OCI-LY1 (cell line): ENCODE data around the gene TMED10.

ENCODE experiments used
- H2AFZ ChIP-seq: fragments of 200-600 bp; sonication (generic), shearing (Covaris generic); 2 replicates; pipeline ENCODE4 v1.6.0; 2014; ENCODE audit warnings: antibody characterized with exemption, mild to moderate bottlenecking, low read length
- H3F3A ChIP-seq: fragments of 200-600 bp; sonication (generic), shearing (Covaris generic); 2 replicates; pipeline ENCODE4 v1.6.0; 2014; ENCODE audit warnings: mild to moderate bottlenecking, antibody characterized with exemption, low read length, moderate library complexity; ENCODE audit not compliant: insufficient read depth
- H3K27ac ChIP-seq: fragments of 200-600 bp; sonication (generic); 2 replicates; pipeline ENCODE4 v1.5.1; 2014; ENCODE audit warnings: low read length, mixed run types, mild to moderate bottlenecking, low read depth; ENCODE audit not compliant: poor library complexity, severe bottlenecking
- H3K27me3 ChIP-seq: fragments of 200-600 bp; sonication (generic); 2 replicates; pipeline ENCODE4 v1.6.0; 2014; ENCODE audit warnings: antibody characterized with exemption, mild to moderate bottlenecking, low read length, moderate library complexity; ENCODE audit not compliant: insufficient read depth
- H3K36me3 ChIP-seq: fragments of 200-600 bp; sonication (generic); 2 replicates; pipeline ENCODE4 v1.6.1; 2014; ENCODE audit warnings: mild to moderate bottlenecking, antibody characterized with exemption, low read length, moderate library complexity, mixed read lengths; ENCODE audit not compliant: insufficient read depth
- H3K4me1 ChIP-seq: fragments of 200-600 bp; sonication (generic); 2 replicates; pipeline ENCODE4 v1.5.1; 2014; ENCODE audit warnings: mild to moderate bottlenecking, low read length, moderate library complexity; ENCODE audit not compliant: insufficient read depth, severe bottlenecking
- H3K4me2 ChIP-seq: fragments of 200-600 bp; sonication (generic), shearing (Covaris generic); 2 replicates; pipeline ENCODE4 v1.6.1; 2014; ENCODE audit warnings: low read length
- H3K4me3 ChIP-seq: fragments of 200-600 bp; sonication (generic); 2 replicates; pipeline ENCODE4 v1.5.1; 2014; ENCODE audit warnings: low read length, low read depth, mild to moderate bottlenecking, mixed read lengths; ENCODE audit not compliant: poor library complexity, severe bottlenecking
- H3K79me2 ChIP-seq: fragments of 200-600 bp; shearing (Covaris generic); 2 replicates; pipeline ENCODE4 v1.6.1; 2016; ENCODE audit warnings: mixed run types, low read length, mixed read lengths; ENCODE audit not compliant: insufficient read depth
- H3K9ac ChIP-seq: fragments of 200-600 bp; sonication (generic), shearing (Covaris generic); 2 replicates; pipeline ENCODE4 v1.6.1; 2014; ENCODE audit warnings: mild to moderate bottlenecking, low read length, mixed read lengths
- H3K9me2 ChIP-seq: fragments of 200-600 bp; sonication (generic), shearing (Covaris generic); 2 replicates; pipeline ENCODE4 v1.6.1; 2014; ENCODE audit warnings: low read depth, mild to moderate bottlenecking, low read length, mixed read lengths
- H3K9me3 ChIP-seq: fragments of 200-600 bp; shearing (Covaris generic); 2 replicates; pipeline ENCODE4 v1.6.1; 2014; ENCODE audit warnings: low read length, mixed read lengths
- H4K20me1 ChIP-seq: fragments of 200-600 bp; sonication (generic), shearing (Covaris generic); 2 replicates; pipeline ENCODE4 v1.6.0; 2016; ENCODE audit warnings: mild to moderate bottlenecking, low read length; ENCODE audit not compliant: insufficient read depth
- EZH2 ChIP-seq: fragments of 200-600 bp; sonication (generic), shearing (Covaris generic); IDR thresholded peaks from 2 replicates; pipeline ENCODE4 v1.8.0; 2017; ENCODE audit warnings: borderline replicate concordance, mixed run types, mild to moderate bottlenecking, antibody characterized with exemption, low read length, moderate library complexity, mixed read lengths
- TF ChIP-seq, protein P1 (sequence below): fragments of 200-600 bp; sonication (generic), shearing (Covaris generic); IDR thresholded peaks from 2 replicates; pipeline ENCODE4 v1.5.1; 2017; ENCODE audit warnings: mild to moderate bottlenecking, antibody characterized with exemption, low read length, moderate library complexity, mixed read lengths

TMED10 gene

DNA sequence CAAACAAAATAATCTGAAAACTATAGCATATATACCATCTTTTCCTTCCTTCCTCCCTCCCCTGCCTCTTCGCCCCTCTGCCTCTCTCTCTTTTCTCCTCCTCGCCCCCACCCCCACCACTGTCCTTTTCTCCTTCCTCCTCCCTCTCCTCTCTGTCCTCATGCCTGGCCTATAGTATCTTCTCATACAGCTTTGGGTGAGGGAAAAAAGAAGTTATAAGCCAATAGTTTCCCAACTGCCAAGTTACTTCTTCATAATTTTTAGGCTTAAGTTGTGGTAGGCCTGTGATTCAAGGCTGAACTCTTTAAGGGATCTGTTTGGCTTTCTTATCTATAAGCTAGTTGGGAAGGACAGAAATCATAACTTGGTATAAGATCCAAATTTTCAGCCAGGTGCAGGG lies 9.1 kb downstream of the TMED10 start:
- Histone ChIP-seq H3K4me3 (no peak overlapping the region), H3K9ac (no peak overlapping the region), H2AFZ (no peak overlapping the region), H3K79me2 (peaks cover 32% of the 10 kb centered on the region), H3K4me1 (no peaks in the 10 kb centered on the region), H4K20me1 (no peaks in the 10 kb centered on the region), H3K36me3 (no peaks in the 10 kb centered on the region), H3K9me3 (no peaks in the 10 kb centered on the region), H3K27me3 (no peaks in the 10 kb centered on the region), H3K4me2 (no peak overlapping the region), H3F3A (no peaks in the 10 kb centered on the region), H3K9me2 (no peaks in the 10 kb centered on the region), H3K27ac (no peak overlapping the region)
- no peak for TF ChIP-seq EZH2
- TF ChIP-seq, protein P1, sequence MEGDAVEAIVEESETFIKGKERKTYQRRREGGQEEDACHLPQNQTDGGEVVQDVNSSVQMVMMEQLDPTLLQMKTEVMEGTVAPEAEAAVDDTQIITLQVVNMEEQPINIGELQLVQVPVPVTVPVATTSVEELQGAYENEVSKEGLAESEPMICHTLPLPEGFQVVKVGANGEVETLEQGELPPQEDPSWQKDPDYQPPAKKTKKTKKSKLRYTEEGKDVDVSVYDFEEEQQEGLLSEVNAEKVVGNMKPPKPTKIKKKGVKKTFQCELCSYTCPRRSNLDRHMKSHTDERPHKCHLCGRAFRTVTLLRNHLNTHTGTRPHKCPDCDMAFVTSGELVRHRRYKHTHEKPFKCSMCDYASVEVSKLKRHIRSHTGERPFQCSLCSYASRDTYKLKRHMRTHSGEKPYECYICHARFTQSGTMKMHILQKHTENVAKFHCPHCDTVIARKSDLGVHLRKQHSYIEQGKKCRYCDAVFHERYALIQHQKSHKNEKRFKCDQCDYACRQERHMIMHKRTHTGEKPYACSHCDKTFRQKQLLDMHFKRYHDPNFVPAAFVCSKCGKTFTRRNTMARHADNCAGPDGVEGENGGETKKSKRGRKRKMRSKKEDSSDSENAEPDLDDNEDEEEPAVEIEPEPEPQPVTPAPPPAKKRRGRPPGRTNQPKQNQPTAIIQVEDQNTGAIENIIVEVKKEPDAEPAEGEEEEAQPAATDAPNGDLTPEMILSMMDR = no peak

DNA sequence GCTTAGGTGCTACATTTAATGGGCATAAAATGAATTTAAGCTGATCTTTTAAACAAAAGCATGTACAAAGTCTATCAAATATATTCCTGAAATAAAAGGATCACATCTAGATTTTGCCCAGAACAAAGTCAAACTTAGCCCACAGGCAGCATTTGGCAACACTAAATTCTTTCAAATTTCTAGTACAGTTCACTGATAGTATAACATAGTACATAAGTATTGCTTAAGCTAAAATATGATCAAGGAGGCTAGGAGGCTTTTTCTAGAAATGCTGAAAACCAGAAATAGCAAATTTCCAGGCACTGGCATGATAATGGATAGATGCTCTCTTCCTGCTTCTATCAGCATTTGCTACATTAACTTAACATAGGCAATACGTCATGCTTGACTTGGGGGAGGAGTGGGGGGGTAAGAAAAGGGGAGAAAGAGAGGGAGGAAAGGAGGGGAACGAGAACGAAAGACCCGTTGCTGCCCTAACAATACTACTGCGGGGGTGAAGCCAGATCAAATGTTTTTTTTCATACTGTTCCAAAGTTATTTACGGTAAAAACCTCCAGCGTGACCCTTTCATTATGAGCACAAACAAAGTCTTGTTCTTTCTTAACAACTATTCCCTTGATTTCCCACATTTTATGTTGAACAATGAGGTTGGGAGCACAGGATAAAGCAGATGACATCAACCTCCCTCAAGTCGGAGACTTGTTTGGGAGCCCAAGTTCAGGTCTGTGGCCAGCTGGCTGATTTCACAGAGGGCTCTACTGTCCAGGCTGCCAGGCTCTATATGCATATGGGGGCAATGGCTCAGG lies 10.6 kb downstream of the TMED10 start:
- TF ChIP-seq, protein P1 = no peak
- TF ChIP-seq EZH2 = no peak
- Histone ChIP-seq H4K20me1 (no peaks in the 10 kb centered on the region), H3F3A (no peaks in the 10 kb centered on the region), H2AFZ (no peak overlapping the region), H3K9me2 (no peaks in the 10 kb centered on the region), H3K27me3 (no peaks in the 10 kb centered on the region), H3K9me3 (no peaks in the 10 kb centered on the region), H3K27ac (no peak overlapping the region), H3K4me3 (no peak overlapping the region), H3K9ac (no peak overlapping the region), H3K36me3 (no peaks in the 10 kb centered on the region), H3K4me2 (no peak overlapping the region), H3K4me1 (no peaks in the 10 kb centered on the region), H3K79me2 (peaks cover 30% of the 10 kb centered on the region)

DNA sequence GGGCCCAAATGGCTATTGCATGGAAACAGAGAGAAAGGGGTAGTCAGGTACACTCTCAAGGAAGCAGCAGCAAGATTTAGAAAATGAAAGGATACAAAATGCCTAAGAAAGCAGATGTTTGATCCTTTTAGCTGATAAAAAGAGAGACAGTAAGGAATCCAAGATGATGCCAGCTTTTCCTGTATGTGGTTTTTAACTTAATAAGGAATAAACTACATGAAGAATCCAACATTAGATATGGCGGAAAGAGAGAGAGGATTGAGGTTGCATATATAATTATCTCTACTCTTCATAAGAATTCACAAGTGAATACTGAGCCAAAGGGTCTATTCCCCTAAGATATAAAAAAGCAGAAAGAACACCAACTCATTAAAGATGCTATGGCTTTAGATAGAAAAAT lies 11.6 kb downstream of the TMED10 start:
- H3K27me3 ChIP-seq = no peaks in the 10 kb centered on the region
- H3K36me3 ChIP-seq = no peaks in the 10 kb centered on the region
- no peak overlapping the region for H2AFZ ChIP-seq
- no peaks in the 10 kb centered on the region for H3F3A ChIP-seq
- H3K4me1 ChIP-seq = no peaks in the 10 kb centered on the region
- H3K4me2 ChIP-seq = no peak overlapping the region
- no peaks in the 10 kb centered on the region for H4K20me1 ChIP-seq
- no peak overlapping the region for H3K9ac ChIP-seq
- no peak overlapping the region for H3K4me3 ChIP-seq
- H3K79me2 ChIP-seq = peaks cover 29% of the 10 kb centered on the region
- TF ChIP-seq EZH2 = no peak
- TF ChIP-seq, protein P1 = no peak
- H3K9me2 ChIP-seq = no peaks in the 10 kb centered on the region
- no peak overlapping the region for H3K27ac ChIP-seq
- no peaks in the 10 kb centered on the region for H3K9me3 ChIP-seq
